Stimulated activated CD4-positive, alpha-beta T cell treated with anti-CD3 and anti-CD28 coated beads, Interleukin-1b, Interleukin-23, amount 100 ng/mL, for 48 hours (primary cell): ENCODE results near the gene APOLD1.
A peak's percentile ranks its signal among the peaks of the same experiment; 100 is the strongest.
"Not testable (repeated sequence)": the region's sequence is repeated elsewhere in the genome, so short reads cannot be mapped to it uniquely, and the experiment has no call there.

Experiments
- DNase-seq: peaks from one replicate; pipeline ENCODE4 v3.0.0-alpha.2; 2020

Gene APOLD1, protein sequence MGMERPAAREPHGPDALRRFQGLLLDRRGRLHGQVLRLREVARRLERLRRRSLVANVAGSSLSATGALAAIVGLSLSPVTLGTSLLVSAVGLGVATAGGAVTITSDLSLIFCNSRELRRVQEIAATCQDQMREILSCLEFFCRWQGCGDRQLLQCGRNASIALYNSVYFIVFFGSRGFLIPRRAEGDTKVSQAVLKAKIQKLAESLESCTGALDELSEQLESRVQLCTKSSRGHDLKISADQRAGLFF

DNA sequence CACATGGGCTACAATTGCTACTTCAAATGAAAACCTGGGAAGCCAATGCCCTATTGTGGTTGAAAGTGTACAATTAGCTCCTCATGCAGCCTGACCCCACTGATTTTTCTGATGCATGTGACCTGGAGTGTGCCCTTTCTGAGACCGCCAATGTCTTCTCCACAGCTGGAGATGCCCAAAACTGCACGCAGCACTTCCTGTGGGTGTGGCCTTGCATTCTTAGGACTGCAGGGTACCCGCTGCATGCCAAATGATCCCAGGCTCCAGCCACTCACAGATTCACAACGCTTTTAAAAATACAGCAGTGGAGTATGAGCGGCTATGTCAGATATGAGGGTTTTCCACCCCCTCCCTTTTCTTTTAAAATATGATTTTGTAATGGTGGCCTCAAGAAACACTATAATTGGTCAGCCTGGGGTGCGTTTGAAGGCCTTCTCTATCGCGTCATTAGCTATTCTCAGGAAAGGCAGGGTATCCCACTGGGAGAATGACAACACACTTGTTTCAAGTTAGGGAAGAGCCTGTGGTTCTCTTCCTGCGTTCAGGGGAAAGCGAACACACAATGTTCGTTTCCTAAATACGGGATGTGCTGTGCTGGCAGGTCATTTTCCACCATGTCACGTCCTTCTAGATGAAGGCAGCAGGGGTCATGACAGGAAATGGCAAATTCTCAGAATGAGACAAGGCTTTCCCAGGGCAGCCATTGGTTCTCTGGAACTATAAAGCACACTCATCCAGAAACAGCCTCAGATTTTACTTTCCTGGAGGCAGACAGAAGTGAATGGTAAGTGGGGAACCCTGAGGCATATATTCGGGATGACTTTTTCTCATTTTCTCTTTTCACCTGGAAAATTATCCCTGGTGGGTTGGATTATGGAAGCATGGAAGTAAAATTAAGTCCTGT, at the start of gene APOLD1:
TSS of gene APOLD1 (plus strand) at position 749 of the 904 bp plus-strand sequence. CDS start at position 782, 33 bp downstream.
- DNase-seq: no peak

DNA sequence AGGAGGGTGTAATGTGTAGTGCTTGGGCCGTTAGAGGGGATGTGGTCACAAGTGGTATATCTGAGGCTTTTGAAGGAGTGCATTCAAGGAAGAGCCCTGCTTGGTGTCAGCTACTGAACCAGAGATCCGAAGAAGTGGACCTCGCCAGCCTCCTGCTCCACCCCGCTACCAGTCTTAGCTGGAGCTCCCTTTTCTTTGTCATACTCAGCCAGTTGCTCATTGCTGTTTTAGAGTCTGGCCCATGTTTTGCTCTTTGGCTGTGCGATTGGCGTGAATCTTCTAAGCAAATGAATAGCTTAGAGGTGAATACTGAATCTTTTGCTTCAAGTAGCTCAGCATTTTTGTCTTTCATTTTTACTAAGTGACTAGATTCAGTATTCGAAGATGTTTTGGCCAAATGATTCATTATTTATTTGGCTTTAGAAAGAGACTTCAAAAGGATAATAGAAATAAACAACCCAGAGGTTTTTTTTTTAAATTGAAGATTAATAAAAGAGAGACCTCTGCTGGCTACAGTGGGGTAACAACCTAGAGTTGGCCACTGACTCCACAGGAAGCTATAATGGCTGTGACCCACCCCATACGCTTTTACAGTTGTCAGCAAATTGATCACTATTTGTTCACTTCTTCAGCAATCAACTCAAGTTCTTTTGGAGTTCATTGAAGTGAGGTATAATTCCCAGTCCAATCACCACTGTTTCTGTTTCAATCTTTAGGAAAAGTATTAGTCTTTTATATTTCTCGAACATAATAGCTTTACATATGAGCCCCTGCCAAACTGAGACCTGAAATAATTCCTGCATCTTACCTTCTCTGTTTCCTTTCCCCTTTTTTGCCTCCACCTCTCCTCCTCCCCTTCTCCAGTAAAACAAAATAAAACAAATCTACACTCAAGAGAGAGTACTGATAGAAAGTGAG, 48.4 kb upstream of the APOLD1 start:
- peak; percentile 44 for DNase-seq

DNA sequence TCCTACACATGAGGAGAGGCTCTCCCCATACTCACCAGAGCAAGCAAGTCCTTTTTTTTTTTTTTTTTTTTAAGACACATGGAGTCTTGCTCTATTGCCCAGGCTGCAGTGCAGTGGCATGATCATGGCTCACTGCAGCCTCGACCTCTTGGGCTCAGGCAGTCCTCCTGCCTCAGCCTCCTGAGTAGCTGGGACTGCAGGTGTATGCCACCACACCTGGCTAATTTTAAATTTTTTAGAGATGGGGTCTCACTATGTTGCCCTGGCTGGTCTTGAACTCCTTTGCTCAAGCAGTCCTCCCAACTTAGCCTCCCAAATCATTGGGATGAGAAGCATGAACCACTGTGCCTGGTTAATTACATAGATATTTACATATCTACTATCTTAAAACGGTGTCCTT, 47.3 kb upstream of the APOLD1 start:
- DNase-seq: not testable (repeated sequence)

DNA sequence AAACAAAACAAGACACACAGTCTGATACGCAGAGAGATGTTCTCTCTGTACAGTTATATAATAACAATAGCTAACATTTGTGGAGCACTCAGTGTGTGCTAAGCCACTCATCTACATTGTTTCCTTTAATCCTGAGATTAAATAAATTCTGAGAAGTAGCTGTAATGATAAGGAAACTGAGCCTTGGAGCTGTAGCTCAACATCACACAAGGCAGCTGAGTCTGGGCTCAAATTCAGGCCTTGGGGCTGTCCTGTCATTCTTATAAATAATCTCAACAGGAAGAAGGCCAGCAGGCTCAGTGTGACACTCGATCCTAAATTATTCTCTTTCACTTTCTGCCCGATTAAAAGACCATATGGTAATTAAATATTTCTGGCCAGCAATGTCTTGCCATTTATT, 43.8 kb upstream of the APOLD1 start:
- DNase-seq: no peak

DNA sequence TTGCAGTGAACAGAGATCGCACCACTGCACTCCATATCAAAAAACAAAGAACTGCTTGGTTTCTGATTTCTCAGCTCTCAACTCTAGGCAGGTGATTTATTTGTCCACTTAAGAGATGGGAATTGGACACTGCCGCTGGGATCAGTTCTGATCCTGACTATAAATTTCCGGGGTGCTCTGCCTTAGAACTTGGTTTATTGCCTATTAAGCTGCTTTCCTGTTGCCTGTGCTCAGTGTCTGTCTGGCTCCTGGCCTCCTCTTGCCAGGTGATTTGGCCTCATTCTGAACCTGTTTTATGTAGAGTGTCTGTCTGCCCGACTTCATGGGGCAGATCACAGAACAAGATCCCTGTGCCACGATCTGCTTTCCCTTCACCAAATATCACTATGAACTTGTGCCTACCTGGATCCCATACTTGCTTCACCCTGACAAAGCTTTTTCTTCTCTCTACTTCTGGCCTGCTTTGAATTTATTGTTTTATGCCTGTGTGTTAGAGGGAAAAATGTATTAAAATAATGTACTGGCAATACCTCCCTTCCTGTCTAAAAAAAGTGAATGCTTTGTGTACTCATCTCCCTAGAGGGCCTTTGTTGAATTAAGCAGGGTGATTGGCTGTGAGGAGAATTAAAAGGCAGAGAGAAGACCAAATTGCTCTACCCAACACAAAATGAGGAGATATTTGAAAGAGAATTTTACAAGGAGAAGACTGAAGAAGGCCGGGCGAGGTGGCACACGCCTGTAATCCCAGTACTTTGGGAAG, 40.7 kb upstream of the APOLD1 start:
- no peak for DNase-seq

DNA sequence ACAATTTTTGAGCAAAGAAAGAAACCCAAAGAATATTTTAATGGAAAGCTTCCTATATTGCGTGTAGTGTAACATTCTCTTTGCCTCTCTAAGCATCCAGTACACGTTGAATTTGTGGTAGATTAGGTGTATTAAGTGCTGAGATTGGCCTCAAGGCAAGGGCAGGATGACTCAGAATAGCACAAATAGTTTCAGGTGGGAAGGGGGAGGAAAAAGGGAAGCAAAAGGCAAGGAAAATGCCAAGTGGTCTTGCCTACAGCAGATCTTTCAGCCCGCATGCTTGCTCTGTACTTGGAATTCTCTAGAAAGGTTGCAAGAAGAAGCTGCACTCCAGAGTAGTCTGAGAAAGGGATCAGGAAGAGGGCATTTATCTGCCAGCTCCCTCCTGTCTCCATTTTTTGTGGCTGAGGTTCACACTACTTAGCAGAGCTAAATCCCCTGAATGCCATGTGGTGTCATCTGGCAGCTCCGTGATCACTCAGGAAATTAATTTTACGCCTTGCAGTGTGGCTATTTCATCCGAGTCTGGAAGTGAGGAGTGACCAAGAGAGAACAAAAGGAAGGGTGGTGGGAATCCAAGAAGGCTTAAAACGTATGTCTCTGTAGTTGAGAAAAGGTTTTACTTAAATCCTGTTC, 39.8 kb upstream of the APOLD1 start:
- no peak for DNase-seq

DNA sequence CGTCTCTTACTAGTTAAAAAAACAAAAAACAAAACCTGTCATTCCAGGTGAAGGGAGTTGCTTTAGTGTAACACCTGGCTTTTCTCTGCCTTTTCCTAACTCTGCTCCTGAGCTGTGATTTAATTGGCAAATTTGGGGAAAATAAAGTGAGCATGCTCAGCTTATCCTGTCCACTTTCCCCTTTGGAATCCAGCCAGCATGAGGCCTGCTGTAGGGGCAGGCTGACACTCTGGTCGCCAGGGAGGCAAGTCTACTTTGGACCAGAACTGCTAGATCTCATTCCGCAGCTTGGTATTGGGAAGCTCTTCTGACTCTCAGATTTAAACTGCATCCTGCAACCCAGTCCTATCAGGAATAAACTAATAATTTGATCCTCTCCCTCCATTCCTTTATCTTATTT, 38.2 kb upstream of the APOLD1 start:
- no peak for DNase-seq

DNA sequence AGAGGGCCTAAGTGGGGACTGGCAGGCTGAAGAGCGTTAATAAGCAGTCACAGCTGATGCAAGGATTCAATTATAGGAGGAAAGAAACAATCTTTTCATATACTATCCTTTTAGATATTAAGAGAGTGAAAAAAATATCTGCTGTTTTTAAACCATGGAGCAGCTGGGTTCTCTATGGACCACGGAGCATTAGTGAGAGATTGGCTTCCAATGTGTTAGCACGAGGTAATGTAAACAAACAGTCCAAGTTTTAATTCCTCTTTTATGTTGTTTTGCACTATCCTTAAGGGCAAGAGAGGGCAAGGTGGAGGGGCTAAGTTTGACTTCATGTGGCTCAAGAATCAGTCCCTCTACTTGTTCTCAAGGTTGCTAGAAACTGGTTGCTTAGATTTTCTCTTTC, 37.4 kb upstream of the APOLD1 start:
- DNase-seq: no peak

DNA sequence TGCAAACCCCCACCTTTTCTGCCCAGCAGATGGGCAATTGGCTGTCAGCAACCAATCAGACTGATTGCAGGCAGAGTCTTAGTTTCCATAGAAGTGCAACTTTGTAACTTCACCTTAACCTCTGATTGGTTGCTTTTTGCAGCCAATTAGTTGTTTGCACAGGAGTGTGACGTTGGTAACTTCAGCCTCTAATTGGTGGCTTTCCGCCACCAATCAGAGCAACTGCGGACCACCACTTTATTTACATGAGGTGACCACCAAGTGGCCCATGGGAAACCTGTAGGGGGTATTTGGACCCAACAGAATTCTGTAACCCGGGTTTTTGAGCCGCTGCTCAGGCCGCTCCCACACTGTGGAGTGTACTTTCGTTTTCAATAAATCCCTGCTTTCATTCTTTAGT, 36.0 kb upstream of the APOLD1 start:
- DNase-seq: no peak

DNA sequence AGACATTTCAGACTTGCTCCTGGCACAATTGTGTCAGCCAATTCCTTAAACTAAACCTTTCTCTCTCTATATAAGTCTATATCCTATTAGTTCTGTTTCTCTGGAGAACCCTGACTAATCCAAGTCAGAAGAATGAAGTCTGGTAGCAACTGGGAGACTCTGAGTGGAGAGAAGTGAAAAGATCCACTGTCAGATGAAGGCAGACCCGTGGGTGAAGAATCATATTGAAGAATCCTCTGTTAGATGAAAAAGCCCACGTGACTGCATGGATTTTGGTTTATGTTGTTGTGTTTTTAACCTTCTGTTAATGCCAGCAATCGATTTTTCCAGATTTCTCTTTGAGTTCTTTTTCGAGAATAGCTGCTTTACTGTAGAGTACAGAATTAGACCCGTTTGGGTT, 29.5 kb upstream of the APOLD1 start:
- DNase-seq: no peak

DNA sequence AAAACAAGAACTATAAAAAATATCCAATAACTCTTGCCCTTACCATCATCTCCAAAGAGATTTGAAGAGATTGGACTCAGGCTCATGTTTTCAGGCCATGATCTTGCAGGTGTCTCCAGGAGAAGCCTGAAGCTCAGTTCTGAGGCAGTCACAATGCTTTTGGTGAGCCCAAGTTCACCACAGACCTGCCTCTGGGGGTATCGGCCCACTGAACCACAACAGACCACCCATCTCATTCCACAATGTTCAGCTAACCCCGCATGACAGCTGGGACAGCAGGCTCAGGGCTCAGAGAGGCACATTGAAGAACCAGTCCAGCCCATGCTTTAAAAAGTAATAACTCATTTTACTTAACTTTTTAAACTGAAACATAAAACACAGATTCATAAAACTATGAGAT, 28.3 kb upstream of the APOLD1 start:
- no peak for DNase-seq

DNA sequence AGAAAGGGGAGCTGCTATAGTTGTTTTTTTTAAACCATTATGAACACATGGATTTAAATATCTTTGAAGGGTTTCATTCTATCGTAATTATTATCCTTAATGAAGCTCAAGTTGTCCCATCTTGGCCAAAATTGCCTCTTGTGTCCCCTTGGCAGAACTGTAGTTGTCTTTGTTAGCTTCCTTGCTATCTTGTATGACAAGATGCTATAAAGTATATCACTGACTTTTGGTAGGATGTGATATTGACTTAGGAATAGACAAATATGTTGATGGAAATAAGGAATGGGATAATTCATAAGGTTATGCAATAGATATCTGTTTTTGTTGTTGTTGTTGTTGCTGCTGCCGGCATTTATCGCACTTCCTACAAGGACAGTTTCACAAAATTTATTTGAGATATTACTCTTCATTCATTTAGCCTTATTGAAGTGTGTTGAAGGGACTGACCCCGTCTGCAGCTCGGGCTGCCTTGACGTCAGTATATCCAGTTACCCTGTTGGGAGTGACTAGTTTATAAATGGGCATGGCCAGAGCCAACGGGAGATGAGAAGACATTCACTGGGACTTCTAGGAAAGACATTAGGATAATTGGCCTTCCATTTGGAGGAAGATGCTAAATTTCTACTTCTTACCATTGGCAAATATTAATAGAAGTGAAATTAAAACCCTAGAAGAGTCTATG, 26.1 kb upstream of the APOLD1 start:
- no peak for DNase-seq

DNA sequence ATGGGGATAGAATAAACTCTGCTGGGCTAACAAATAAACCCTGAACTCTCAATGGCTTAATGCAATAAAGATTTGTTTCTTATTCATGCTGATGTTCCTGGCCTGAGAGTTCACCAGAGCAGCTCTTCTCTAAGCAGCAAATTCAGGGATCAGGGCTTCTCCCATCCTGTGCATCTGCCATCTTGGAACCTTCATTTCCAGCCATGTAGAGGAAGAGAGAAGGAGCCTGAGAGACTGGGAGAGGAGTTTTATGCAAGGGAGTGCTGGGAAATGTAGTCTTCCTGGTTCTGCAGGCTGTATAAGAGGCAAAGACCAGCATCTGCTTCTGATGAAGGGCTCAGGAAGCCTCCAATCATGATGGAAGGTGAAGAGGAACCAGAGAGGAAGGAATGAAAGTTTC, 20.6 kb upstream of the APOLD1 start:
- DNase-seq: no peak

DNA sequence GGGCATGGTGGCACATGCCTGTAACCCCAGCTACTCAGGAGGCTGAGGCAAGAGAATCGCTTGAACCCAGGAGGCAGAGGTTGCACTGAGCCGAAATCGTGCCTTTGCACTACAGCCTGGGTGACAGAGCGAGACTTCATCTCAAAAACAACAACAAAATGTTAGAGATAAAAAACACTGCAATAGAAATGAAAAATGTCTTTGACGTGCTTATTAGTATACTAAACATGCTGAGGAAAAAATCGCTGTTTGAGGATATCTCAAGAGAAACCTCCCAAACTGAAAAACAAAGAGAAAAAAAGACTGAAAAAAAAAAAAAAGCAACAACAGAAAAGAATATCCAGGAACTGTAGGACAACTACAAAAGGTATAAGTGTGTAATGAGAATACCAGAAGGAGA, 15.2 kb upstream of the APOLD1 start:
- DNase-seq: no peak

DNA sequence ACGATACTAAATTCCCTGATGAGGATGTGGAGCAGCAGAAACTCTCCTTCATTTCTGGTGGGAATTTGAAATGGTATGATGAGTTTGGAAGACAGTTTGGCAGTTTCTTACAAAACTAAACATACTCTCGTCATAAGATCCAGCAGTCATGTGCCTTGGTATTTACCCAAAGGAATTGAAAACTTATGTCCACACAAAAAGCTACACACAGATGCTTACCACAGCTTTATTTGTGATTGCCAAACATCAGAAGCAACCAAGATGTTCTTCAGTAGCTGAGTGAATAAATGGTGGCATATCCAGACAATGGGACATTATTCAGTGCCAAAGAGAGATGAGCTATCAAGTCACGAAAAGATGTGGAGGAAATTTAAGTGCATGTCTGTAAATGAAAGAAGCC, 10.7 kb upstream of the APOLD1 start:
- DNase-seq: no peak

DNA sequence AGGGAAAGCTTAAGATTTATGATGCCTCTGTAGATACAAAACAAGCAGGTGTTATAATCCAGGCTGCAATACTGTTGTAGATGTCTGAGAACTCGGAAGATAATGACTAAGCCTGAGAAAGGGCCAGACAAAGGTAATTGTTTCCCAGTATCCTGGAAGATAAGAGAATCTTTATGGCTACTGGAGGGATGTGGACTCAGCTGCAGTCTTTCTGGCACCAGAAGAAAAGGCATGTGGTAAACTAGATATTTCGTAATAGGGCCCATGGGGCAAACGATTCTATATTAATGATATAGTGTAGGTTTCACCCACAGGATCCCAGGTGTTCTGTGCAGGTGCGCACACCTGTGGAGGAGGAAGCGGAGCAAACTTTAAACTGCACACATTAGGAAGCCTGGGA, 9.2 kb upstream of the APOLD1 start:
- no peak for DNase-seq

DNA sequence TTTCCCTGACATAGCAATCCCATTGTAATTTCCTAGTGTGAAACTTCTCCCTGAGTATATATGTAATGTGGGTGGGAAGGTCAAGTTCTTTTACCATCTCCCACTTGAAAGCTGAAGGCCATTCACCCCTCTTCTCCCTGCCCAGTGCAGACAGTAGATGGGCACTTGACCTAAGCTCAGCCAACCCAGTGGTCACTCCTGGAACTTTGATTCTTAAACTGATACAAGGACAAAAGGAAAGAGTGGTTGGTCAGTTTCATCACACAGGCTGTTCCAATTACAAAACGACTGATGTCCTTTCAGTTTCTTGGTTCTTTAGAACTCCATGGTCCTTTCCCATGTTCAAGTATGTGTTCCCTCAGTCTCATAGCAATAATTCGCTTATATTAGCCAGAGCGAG, 8.4 kb upstream of the APOLD1 start:
- DNase-seq: no peak

DNA sequence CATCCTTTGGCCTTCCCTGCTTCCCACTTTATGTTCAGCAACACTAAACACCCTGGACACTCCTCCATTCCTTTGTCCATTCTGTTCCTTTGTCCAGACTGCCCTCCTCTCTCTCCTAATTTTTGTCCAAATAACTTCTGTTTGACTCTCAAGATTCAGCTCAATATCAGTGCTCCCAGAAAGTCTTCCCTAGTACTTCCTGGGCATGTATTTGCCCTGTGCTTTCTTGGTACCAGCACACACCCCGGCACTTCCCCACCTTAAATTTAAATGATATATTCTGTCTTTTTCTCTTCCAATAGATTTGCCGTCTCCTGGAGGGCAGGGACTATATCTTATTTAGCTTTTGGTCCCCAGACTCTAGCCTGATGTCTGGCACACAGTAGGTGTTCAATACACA, 6.5 kb upstream of the APOLD1 start:
- no peak for DNase-seq

DNA sequence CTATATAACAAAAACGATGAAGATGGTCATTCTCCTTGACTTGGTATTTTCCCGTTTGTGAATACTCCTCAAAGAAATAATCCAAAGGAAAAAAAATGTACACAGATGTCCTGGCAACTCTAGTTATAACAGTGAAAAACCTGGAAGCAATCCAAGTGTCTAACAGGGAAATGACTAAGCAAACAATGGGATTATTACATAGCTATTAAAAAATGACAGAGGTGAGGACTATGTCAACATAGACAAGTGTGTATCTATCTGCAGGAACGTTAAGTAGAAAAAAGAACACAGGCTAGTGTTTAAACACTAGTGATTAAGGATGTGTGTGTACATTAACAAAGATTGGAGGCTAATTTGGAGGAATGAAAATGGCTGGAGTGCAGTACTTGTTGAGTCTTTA, 5.9 kb upstream of the APOLD1 start:
- no peak for DNase-seq

DNA sequence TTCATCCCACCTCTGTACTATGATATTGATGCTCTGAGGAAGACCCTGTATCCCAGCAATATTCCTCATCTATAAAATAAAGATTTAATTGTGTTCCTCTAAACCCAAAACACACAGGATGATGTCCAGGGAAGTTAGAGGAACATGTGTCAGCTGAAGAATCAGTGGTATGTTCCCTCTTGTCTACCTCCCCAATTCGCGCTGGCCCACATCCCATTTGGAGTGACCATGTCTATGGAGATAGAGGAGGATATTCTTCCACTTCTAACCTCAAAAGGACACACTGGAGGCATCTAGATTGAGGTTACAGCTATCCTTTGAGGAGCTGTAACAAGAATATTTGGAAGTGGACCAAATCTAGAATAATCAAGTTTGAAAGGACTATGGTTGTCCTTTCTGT, 1.3 kb upstream of the APOLD1 start:
- DNase-seq: no peak

DNA sequence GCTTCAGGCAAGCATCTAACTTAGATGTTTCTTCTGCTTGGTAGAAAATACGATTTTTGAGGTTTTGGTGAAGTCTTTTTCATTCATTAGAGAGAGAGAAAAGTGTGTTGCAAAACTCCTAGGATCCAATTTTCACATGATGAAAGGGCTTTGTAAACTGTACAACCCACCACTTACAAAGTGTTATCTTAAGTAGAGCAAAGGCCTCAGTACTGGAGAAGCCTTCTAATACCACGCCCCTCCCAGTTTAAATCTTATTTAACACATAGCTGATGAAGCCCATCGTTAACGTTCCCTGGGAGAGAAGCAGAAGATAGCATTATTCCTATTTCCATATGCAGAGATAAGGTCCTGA, 869 bp downstream of the APOLD1 start:
- no peak for DNase-seq
